IPS DF 19.7 (cell line): ENCODE results near the gene UNC50.

ENCODE experiments used
- DNase-seq: peaks from one replicate; pipeline ENCODE4 v3.0.0-alpha.2; 2013; ENCODE audit warnings: low read depth, low spot score

Gene UNC50

DNA sequence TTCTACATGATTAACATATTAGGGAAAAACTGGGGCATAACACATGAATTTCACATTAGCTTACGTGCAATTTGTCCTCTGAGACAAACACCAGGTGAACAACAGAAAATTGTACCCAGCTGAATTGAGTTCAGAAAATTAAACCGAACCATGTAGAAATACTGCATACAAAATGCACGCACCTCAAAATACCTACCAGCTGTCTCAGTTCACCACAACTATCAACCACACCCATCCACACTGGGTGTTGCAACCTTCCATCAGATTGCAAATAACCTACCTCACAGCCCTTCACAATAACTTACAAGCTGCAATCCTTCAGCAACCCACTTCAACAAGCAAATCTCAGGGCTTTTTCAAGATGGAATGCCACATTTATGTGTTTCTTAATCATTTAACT, 55.9 kb downstream of the UNC50 start:
- no peak for DNase-seq

DNA sequence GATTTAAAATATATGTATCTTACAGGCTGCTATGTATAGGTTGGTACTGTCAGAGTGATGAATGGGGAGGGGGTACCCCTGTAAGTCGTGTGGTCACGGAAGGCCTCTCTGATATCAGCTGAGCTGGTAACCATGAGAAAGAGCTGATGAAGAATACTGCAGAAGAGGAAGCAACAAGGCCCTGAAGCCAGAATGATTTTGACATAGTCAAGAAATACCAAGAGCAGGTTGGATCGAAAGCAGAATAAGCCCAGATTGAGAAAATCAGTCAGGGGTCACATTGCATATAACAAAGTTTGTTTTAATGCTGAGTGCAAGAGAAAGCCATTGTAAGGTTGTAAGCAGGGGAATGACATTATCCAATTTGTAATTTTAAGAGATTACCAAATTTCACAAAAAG, 57.3 kb downstream of the UNC50 start:
- no peak for DNase-seq
